IMR-90 (cell line): ENCODE data around the gene HNRNPLL. TPM values are rescaled to one million over a fixed set of nuclear protein-coding genes. Genes with fewer than 3 reads are reported as not detected.
A peak's percentile ranks its signal among the peaks of the same experiment; 100 is the strongest.

Experiments used
- ATAC-seq: fragments of 200-7000 bp; cut with Tn5 transposase; 2 replicates; pipeline ENCODE4 v1.9.1; 2020; ENCODE audit warnings: low read depth, mild to moderate bottlenecking, moderate library complexity
- BruUV-seq: library from RNA; stranded (reverse); fragments of 400-500 nt; replicated peaks from 2 replicates; lab custom pipeline; 2021; lab: Mats Ljungman, UMichigan
- CTCF ChIA-PET: fragments of 300-600 bp; formaldehyde crosslinking; extraction: SDS; loops from one replicate; lab custom pipeline; 2021; ENCODE audit warnings: antibody characterized with exemption; lab: Yijun Ruan, JAX
- POLR2A ChIA-PET: fragments of 300-600 bp; sonication (Branson Sonifier 250); formaldehyde crosslinking; loops from one replicate; lab custom pipeline; 2022; ENCODE audit warnings: antibody characterized with exemption; ENCODE audit not compliant: unreplicated experiment; lab: Charles Lee
- DNase-seq: peaks from one replicate; pipeline ENCODE4 v3.0.0; 2013
- H2AFZ ChIP-seq: replicated peaks from 2 replicates; pipeline ENCODE3; 2013; ENCODE audit warnings: low read length, mild to moderate bottlenecking; ENCODE audit not compliant: poor library complexity
- H2AK5ac ChIP-seq: 2 replicates; pipeline ENCODE4 v1.6.1; 2013; ENCODE audit warnings: low read depth, low read length, inconsistent platforms
- H2AK9ac ChIP-seq: replicated peaks from 2 replicates; pipeline ENCODE3; 2013; ENCODE audit warnings: mild to moderate bottlenecking, low read depth, low read length, moderate library complexity; ENCODE audit not compliant: poor library complexity
- H2BK120ac ChIP-seq: 2 replicates; pipeline ENCODE4 v1.6.1; 2013; ENCODE audit warnings: low read depth, low read length, inconsistent platforms
- H2BK15ac ChIP-seq: 3 replicates; pipeline ENCODE4 v1.6.1; 2013; ENCODE audit warnings: low read depth, low read length, inconsistent platforms
- H2BK20ac ChIP-seq: 2 replicates; pipeline ENCODE4 v1.6.1; 2013; ENCODE audit warnings: low read depth, mild to moderate bottlenecking, inconsistent platforms, low read length, moderate library complexity
- H2BK5ac ChIP-seq: 2 replicates; pipeline ENCODE4 v1.6.1; 2013; ENCODE audit warnings: mild to moderate bottlenecking, low read depth, low read length, inconsistent platforms; ENCODE audit not compliant: poor library complexity, severe bottlenecking
- H3K14ac ChIP-seq: replicated peaks from 2 replicates; pipeline ENCODE4 v1.6.1; 2013; ENCODE audit warnings: low read depth, low read length, inconsistent platforms
- H3K18ac ChIP-seq: 2 replicates; pipeline ENCODE4 v1.6.1; 2013; ENCODE audit warnings: low read depth, low read length, control low read depth
- H3K23ac ChIP-seq: 2 replicates; pipeline ENCODE4 v1.6.1; 2013; ENCODE audit warnings: low read depth, low read length, inconsistent platforms
- H3K27ac ChIP-seq: 2 replicates; pipeline ENCODE4 v1.5.1; 2013; ENCODE audit warnings: mild to moderate bottlenecking, control low read depth, low read length; ENCODE audit not compliant: insufficient read depth
- H3K27me3 ChIP-seq: 2 replicates; pipeline ENCODE4 v1.6.1; 2013; ENCODE audit warnings: low read length; ENCODE audit not compliant: control insufficient read depth, insufficient read depth
- H3K36me3 ChIP-seq: 2 replicates; pipeline ENCODE4 v1.6.1; 2013; ENCODE audit warnings: low read length, mixed read lengths; ENCODE audit not compliant: control insufficient read depth, insufficient read depth
- H3K4ac ChIP-seq: 2 replicates; pipeline ENCODE4 v1.6.1; 2013; ENCODE audit warnings: low read depth, low read length, inconsistent platforms
- H3K4me1 ChIP-seq: 2 replicates; pipeline ENCODE4 v1.6.1; 2013; ENCODE audit warnings: low read length, mixed read lengths; ENCODE audit not compliant: control insufficient read depth, insufficient read depth
- H3K4me2 ChIP-seq: 2 replicates; pipeline ENCODE4 v1.6.1; 2013; ENCODE audit warnings: low read depth, mild to moderate bottlenecking, control low read depth, low read length, moderate library complexity
- H3K4me3 ChIP-seq: 2 replicates; pipeline ENCODE4 v1.5.1; 2013; ENCODE audit warnings: low read depth, mild to moderate bottlenecking, control low read depth, low read length, moderate library complexity; ENCODE audit not compliant: insufficient read depth
- H3K56ac ChIP-seq: 2 replicates; pipeline ENCODE4 v1.6.1; 2013; ENCODE audit warnings: low read length, inconsistent platforms; ENCODE audit not compliant: insufficient read depth; ENCODE audit errors: extremely low read depth
- H3K79me1 ChIP-seq, 2 experiments: 2 replicates each; pipeline ENCODE4 v1.6.1; 2013; ENCODE audit warnings: low read length in 2 of 2, inconsistent platforms in 1 of 2, low read depth in 1 of 2
- H3K9ac ChIP-seq: 2 replicates; pipeline ENCODE4 v1.6.1; 2013; ENCODE audit warnings: low read depth, low read length, control low read depth
- H3K9me1 ChIP-seq: 2 replicates; pipeline ENCODE4 v1.6.1; 2013; ENCODE audit warnings: low read length, inconsistent platforms; ENCODE audit not compliant: insufficient read depth
- H3K9me3 ChIP-seq: 2 replicates; pipeline ENCODE4 v1.6.1; 2013; ENCODE audit warnings: low read length; ENCODE audit not compliant: control insufficient read depth, insufficient read depth
- H4K20me1 ChIP-seq: 2 replicates; pipeline ENCODE4 v1.6.1; 2013; ENCODE audit warnings: low read length, inconsistent platforms; ENCODE audit not compliant: insufficient read depth
- H4K5ac ChIP-seq: 2 replicates; pipeline ENCODE4 v1.6.1; 2013; ENCODE audit warnings: mild to moderate bottlenecking, low read depth, low read length, control low read depth
- H4K8ac ChIP-seq, 2 experiments: 2 replicates each; pipeline ENCODE4 v1.6.1; 2013; ENCODE audit warnings: low read depth in 2 of 2, low read length in 2 of 2, control low read depth in 1 of 2, inconsistent platforms in 1 of 2
- H4K91ac ChIP-seq: 2 replicates; pipeline ENCODE4 v1.6.1; 2013; ENCODE audit warnings: low read depth, low read length, inconsistent platforms; ENCODE audit not compliant: insufficient read depth
- CHD1 ChIP-seq: IDR thresholded peaks from 2 replicates; pipeline ENCODE4 v1.6.1; 2012; ENCODE audit warnings: low read depth, low read length, improper control_type of control experiment
- ELK1 ChIP-seq: fragments of 150-350 bp; IDR thresholded peaks from 2 replicates; pipeline ENCODE4 v1.6.1; 2016; ENCODE audit warnings: low read depth, mild to moderate bottlenecking, low read length, moderate library complexity, borderline replicate concordance
- POLR2A ChIP-seq: IDR thresholded peaks from 2 replicates; pipeline ENCODE4 v1.6.1; 2012; ENCODE audit warnings: mild to moderate bottlenecking, low read depth, low read length
- USF2 ChIP-seq: fragments of 150-350 bp; IDR thresholded peaks from 2 replicates; pipeline ENCODE4 v1.6.1; 2017; ENCODE audit warnings: mild to moderate bottlenecking, antibody characterized with exemption, low read length, low read depth
- WGBS, 2 experiments: methylation state at CpG; one replicate each; pipeline versions ENCODE4 v1.1.5 to v1.1.7; 2013; ENCODE audit warnings: missing lambda C conversion rate in 2 of 2; ENCODE audit not compliant: insufficient read length in 1 of 2; ENCODE audit errors: extremely low coverage in 2 of 2; 5-methylcytosine and 5-hydroxymethylcytosine counted together
- dilution Hi-C: fragments of 300-500 bp; cut with HindIII; formaldehyde crosslinking; loops from one replicate; pipeline ENCODE4 v1.14.3; 2018; ENCODE audit warnings: low sequenced_read_pairs; ENCODE audit not compliant: unreplicated experiment
- in situ Hi-C: fragments of 300-500 bp; cut with MboI; formaldehyde crosslinking; loops from 3 replicates; pipeline ENCODE4 v1.14.3; 2019; ENCODE audit warnings: low sequenced_read_pairs, inconsistent platforms, mixed read lengths
- intact Hi-C: fragments of 100-400 bp; cut with micrococcal nuclease; formaldehyde crosslinking; loops from 2 replicates; pipeline ENCODE4 v1.10.0; 2022
- polyA plus RNA-seq, 3 experiments: library from polyadenylated mRNA; depleted of rRNA; stranded (reverse); fragments of >200 nt; gene quantifications; 2 replicates each; pipeline ENCODE4 v1.2.3, GENCODE V29; 2012; ENCODE audit warnings: low replicate concordance in 1 of 3
- total RNA-seq: library from RNA; depleted of rRNA; stranded (reverse); fragments of >200 nt; gene quantifications from 2 replicates; pipeline ENCODE4 v1.2.3, GENCODE V29; 2012

The HNRNPLL gene
- total and polyA plus RNA-seq, 2 of the 4 experiments (the other 2 are of a cell fraction), result 23.7 to 53.1 TPM

GRCh38 chr2:38602136-38602731 is 494 bp downstream of the HNRNPLL start:
- WGBS, 2 experiments, result 0% methylated on average over 36 of the region's 74 CpGs; no CpG with 5 or more reads in 1 of the 2 experiments
- peak overlapping the region; percentile 90; the same call in 1 of the 2 replicates for H3K23ac ChIP-seq
- no peak for DNase-seq
- TSS peak; percentile 21 for BruUV-seq
- peak overlapping the region; percentile 40; the same call in 1 of the 2 replicates for H4K5ac ChIP-seq
- intact Hi-C loops, result no loop called here
- H4K20me1 ChIP-seq, result peaks cover 38% of the 10 kb centered on the region
- H3K56ac ChIP-seq, result peak overlapping the region; percentile 85
- peak overlapping the region; percentile 99 for H3K14ac ChIP-seq
- peak overlapping the region; percentile 98 for H3K27ac ChIP-seq
- TF ChIP-seq POLR2A (no peak), ELK1 (no peak), USF2 (no peak), CHD1 (peak; percentile 58; the same call in 1 of the 2 replicates)
- no peak overlapping the region for H2BK20ac ChIP-seq
- peak overlapping the region; percentile 97 for H2AK9ac ChIP-seq
- peak overlapping the region; percentile 91 for H2AFZ ChIP-seq
- H3K36me3 ChIP-seq, result no peaks in the 10 kb centered on the region
- peak overlapping the region; percentile 80 for H4K91ac ChIP-seq
- peak overlapping the region; percentile 93 for H3K4ac ChIP-seq
- H3K9ac ChIP-seq, result peak overlapping the region; percentile 97
- H2BK15ac ChIP-seq, result no peak overlapping the region
- H4K8ac ChIP-seq, result peak overlapping the region; percentile 63 to 68; a peak in 2 of 4 replicates
- ChIA-PET POLR2A (interaction anchor here (1.0 kb wide), 1 partner anchor 149 kb away, joined by 8 read pairs; the partner anchor contains the start of gene SRSF7), CTCF (interaction anchor here (1.0 to 1.6 kb wide), 5 partner anchors 55 to 124 kb away, joined by 3 to 6 read pairs (median 3); no protein-coding TSS in a partner anchor)
- H3K4me1 ChIP-seq, result peaks cover 10% of the 10 kb centered on the region
- peaks cover 3% of the 10 kb centered on the region; the same call in 1 of the 2 replicates for H3K9me1 ChIP-seq
- H3K9me3 ChIP-seq, result no peaks in the 10 kb centered on the region
- H2AK5ac ChIP-seq, result peak overlapping the region; percentile 67; the same call in 1 of the 2 replicates
- H2BK5ac ChIP-seq, result peak overlapping the region; percentile 95
- peak overlapping the region; percentile 66 for H2BK120ac ChIP-seq
- in situ Hi-C loops, result loop anchor here (5.0 kb wide), 1 partner anchor 120 kb away; no protein-coding TSS in a partner anchor
- H3K4me2 ChIP-seq, result no peak overlapping the region
- dilution Hi-C loops, result no loop called here
- H3K79me1 ChIP-seq, result peaks cover 0 to 27% of the 10 kb centered on the region in 2 experiments; a peak in 2 of 4 replicates
- H3K18ac ChIP-seq, result peak overlapping the region; percentile 80; the same call in 1 of the 2 replicates
- ATAC-seq, result peak; percentile 30
- no peaks in the 10 kb centered on the region for H3K27me3 ChIP-seq
- peak overlapping the region; percentile 85 for H3K4me3 ChIP-seq
